ENCODE results near the gene GDPD4.

The GDPD4 gene

DNA sequence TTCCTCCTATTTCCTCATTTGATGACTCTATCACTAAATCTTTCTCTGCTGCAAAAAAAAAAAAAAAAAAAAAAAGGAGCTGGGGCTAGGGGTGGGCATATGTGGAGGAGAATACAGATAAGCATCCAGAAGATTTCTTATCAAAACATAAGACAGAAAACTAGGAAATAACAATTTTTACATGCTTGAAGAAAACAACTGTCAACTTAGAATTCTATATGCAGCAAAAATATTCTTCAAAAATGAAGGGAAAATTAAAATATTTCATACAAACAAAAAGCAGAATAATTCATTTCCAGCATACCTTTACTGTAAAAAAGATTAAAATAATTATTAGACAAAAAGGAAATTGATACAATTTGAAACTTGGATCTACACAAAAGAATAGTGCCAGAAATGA is 38.7 kb downstream of the GDPD4 start:
- CTCF ChIA-PET = no interaction called here
- POLR2A ChIA-PET = no interaction called here
- no peak for DNase-seq
- Histone ChIP-seq H3K4me3 (ENCODE audit: control insufficient read depth in 1 of 7, extremely low read depth in 1 of 7, insufficient read depth in 4 of 7, low read depth in 2 of 7, low read length in 6 of 7) (no peak overlapping the region), H3K9me3 (ENCODE audit: control extremely low read depth in 1 of 5, control insufficient read depth in 4 of 5, insufficient read depth in 2 of 5, low read depth in 1 of 5, low read length in 4 of 5) (peaks cover 4 to 25% (median 7%) of the 10 kb centered on the region in 5 experiments), H3K4me1 (ENCODE audit: control extremely low read depth in 1 of 4, control insufficient read depth in 4 of 4, insufficient read depth in 4 of 4, low read length in 3 of 4) (no peaks in the 10 kb centered on the region), H3K36me3 (ENCODE audit: control insufficient read depth in 4 of 4, insufficient read depth in 4 of 4, low read length in 3 of 4) (no peaks in the 10 kb centered on the region), H3K27ac (ENCODE audit: insufficient read depth in 1 of 2, low read depth in 1 of 2, low read length in 2 of 2, poor library complexity in 1 of 2, severe bottlenecking in 2 of 2) (no peak overlapping the region), H3K27me3 (replicated peaks in 2 of 5; ENCODE audit: control insufficient read depth in 4 of 5, insufficient read depth in 5 of 5, low read length in 4 of 5) (no peaks in the 10 kb centered on the region)

DNA sequence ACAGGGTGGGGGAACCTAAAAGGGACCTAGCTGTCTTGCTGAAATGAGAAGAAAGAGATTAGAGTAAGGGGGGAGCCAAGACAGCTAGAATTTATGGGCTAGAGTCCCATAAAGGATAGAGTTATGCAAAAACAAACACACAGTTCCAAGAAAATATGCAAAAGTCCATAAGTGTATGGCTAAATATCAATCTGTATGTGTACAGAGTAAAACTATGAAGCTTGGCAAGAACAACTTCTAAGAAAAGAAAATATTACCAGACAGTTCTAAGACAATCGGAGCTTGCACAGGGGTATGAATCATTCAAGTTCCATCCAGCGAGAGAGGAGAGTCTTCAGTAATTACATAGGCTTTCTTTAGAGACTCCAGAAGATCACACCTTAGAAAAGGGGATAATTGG is 41.8 kb downstream of the GDPD4 start:
- Histone ChIP-seq H3K27me3 (replicated peaks in 2 of 5; ENCODE audit: control insufficient read depth in 4 of 5, insufficient read depth in 5 of 5, low read length in 4 of 5) (no peaks in the 10 kb centered on the region), H3K27ac (ENCODE audit: insufficient read depth in 1 of 2, low read depth in 1 of 2, low read length in 2 of 2, poor library complexity in 1 of 2, severe bottlenecking in 2 of 2) (no peak overlapping the region), H3K4me3 (ENCODE audit: control insufficient read depth in 1 of 7, extremely low read depth in 1 of 7, insufficient read depth in 4 of 7, low read depth in 2 of 7, low read length in 6 of 7) (no peak overlapping the region), H3K4me1 (ENCODE audit: control extremely low read depth in 1 of 4, control insufficient read depth in 4 of 4, insufficient read depth in 4 of 4, low read length in 3 of 4) (no peaks in the 10 kb centered on the region), H3K36me3 (ENCODE audit: control insufficient read depth in 4 of 4, insufficient read depth in 4 of 4, low read length in 3 of 4) (no peaks in the 10 kb centered on the region), H3K9me3 (ENCODE audit: control extremely low read depth in 1 of 5, control insufficient read depth in 4 of 5, insufficient read depth in 2 of 5, low read depth in 1 of 5, low read length in 4 of 5) (peaks cover 4 to 24% (median 7%) of the 10 kb centered on the region in 5 experiments)
- ChIA-PET POLR2A (no interaction called here), CTCF (interaction anchor here (0.9 kb wide), 1 partner anchor 214 kb away, joined by 3 read pairs; no protein-coding TSS in a partner anchor)
- WGBS (ENCODE audit: insufficient coverage) = 100% methylated on average over 2 of the region's 2 CpGs
- DNase-seq = no peak

DNA sequence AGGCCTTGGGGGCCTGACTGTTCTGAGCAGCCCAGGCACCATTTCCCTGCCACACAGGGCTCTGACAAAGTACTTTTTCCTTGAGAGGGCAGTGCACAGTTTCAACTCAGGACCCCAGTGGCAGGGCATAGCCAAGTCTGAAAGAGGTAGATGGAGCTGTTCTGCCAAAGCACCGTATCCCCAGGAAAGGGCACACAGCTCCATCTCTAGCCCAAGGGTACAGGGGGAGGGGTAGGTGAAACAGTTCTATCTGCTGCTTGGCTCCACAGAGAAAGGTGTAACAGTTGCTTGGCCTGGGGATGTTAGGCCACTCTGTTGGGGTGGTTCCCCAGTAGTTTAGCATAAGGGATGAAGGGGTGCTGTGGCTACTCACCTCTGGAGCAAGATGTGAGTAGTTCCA is 47.8 kb downstream of the GDPD4 start:
- ChIA-PET POLR2A (no interaction called here), CTCF (no interaction called here)
- no peaks in the 10 kb centered on the region for H3K27me3 ChIP-seq (replicated peaks in 2 of 5; ENCODE audit: control insufficient read depth in 4 of 5, insufficient read depth in 5 of 5, low read length in 4 of 5)
- peaks cover 0 to 11% (median 0%) of the 10 kb centered on the region in 5 experiments for H3K9me3 ChIP-seq (ENCODE audit: control extremely low read depth in 1 of 5, control insufficient read depth in 4 of 5, insufficient read depth in 2 of 5, low read depth in 1 of 5, low read length in 4 of 5)
- H3K4me1 ChIP-seq (ENCODE audit: control extremely low read depth in 1 of 4, control insufficient read depth in 4 of 4, insufficient read depth in 4 of 4, low read length in 3 of 4) = no peaks in the 10 kb centered on the region
- no peak overlapping the region for H3K4me3 ChIP-seq (ENCODE audit: control insufficient read depth in 1 of 7, extremely low read depth in 1 of 7, insufficient read depth in 4 of 7, low read depth in 2 of 7, low read length in 6 of 7)
- no peak for DNase-seq
- 100% methylated on average over 1 of the region's 1 CpG for WGBS (ENCODE audit: insufficient coverage)
- H3K27ac ChIP-seq (ENCODE audit: insufficient read depth in 1 of 2, low read depth in 1 of 2, low read length in 2 of 2, poor library complexity in 1 of 2, severe bottlenecking in 2 of 2) = no peak overlapping the region
- no peaks in the 10 kb centered on the region for H3K36me3 ChIP-seq (ENCODE audit: control insufficient read depth in 4 of 4, insufficient read depth in 4 of 4, low read length in 3 of 4)

DNA sequence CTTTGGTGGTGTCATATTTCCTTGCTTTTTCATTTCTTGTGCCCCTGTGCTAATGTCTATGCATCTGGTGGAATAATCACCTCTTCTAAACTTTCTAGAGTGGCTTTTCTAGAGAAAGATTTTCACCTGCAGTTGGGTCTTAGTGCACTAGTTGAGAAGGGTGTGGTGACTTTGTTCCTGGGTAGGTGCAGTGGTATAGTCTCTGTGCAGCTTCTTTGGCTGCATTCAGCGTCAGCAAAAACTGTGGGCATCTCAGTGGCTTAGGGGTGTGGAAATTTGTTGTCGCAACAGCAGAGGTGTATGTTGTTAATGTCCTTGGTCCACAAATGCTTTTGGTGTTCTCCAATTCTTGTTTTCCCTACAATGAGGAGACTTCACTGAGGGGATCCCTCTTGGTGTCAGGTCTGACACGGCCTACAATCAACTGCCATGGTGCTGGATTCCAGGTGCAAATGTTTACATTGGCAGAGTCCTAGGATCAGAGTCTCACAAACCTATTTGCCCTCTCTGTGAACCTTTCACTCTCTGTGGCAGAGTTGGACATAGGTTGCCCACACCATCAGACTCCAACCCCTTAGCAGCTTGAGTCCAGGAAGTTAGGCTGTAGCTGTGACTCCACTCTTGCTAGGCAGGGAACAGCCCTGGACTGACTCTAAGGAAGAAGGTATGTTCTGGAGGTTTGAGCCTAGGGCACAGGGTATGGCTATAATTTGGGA is 48.8 kb downstream of the GDPD4 start:
- no peak for DNase-seq
- no peaks in the 10 kb centered on the region for H3K4me1 ChIP-seq (ENCODE audit: control extremely low read depth in 1 of 4, control insufficient read depth in 4 of 4, insufficient read depth in 4 of 4, low read length in 3 of 4)
- POLR2A ChIA-PET = no interaction called here
- H3K4me3 ChIP-seq (ENCODE audit: control insufficient read depth in 1 of 7, extremely low read depth in 1 of 7, insufficient read depth in 4 of 7, low read depth in 2 of 7, low read length in 6 of 7) = no peak overlapping the region
- no peaks in the 10 kb centered on the region for H3K27me3 ChIP-seq (replicated peaks in 2 of 5; ENCODE audit: control insufficient read depth in 4 of 5, insufficient read depth in 5 of 5, low read length in 4 of 5)
- H3K27ac ChIP-seq (ENCODE audit: insufficient read depth in 1 of 2, low read depth in 1 of 2, low read length in 2 of 2, poor library complexity in 1 of 2, severe bottlenecking in 2 of 2) = no peak overlapping the region
- no peaks in the 10 kb centered on the region for H3K36me3 ChIP-seq (ENCODE audit: control insufficient read depth in 4 of 4, insufficient read depth in 4 of 4, low read length in 3 of 4)
- H3K9me3 ChIP-seq (ENCODE audit: control extremely low read depth in 1 of 5, control insufficient read depth in 4 of 5, insufficient read depth in 2 of 5, low read depth in 1 of 5, low read length in 4 of 5) = peaks cover 0 to 11% (median 0%) of the 10 kb centered on the region in 5 experiments
- WGBS (ENCODE audit: insufficient coverage) = 100% methylated on average over 3 of the region's 3 CpGs
- CTCF ChIA-PET = no interaction called here

DNA sequence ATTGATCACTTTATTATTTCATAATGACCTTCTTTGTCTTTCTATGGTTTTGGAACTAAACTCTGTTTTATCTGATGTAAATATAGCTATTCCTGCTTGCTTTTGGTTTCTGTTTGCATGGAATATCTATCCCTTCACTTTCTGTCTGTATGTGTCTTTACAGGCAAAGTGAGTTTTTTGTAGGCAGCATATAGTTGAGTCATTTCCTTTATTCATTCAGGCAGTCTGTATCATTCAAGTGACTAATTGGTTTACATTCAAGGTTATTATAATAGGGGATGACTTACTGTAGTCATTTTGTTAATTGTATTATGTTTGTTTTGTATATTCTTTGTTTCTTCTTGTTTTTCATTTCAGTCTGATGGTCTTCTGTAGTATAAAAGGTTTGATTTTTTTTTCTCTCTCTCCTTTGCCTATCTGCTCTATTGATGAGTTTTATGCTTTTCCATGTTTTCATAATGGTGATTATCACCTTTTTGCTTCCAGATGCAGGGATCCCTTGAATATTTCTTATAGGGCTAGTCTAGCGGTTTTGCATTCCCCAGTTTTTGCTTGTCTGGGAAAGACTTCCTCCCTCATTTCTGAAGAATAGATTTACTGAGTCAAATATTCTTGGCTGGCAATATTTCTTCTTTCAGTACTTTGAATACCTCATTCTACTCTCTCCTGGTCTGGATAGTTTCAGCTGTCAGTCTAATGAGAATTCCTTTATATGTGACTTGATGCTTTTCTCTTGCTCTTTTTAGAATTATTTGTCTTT is 50.4 kb downstream of the GDPD4 start:
- DNase-seq = peak in 1 of 3 donors; percentile 6
- POLR2A ChIA-PET = no interaction called here
- Histone ChIP-seq H3K4me3 (ENCODE audit: control insufficient read depth in 1 of 7, extremely low read depth in 1 of 7, insufficient read depth in 4 of 7, low read depth in 2 of 7, low read length in 6 of 7) (no peak overlapping the region), H3K4me1 (ENCODE audit: control extremely low read depth in 1 of 4, control insufficient read depth in 4 of 4, insufficient read depth in 4 of 4, low read length in 3 of 4) (peaks cover 0 to 3% (median 0%) of the 10 kb centered on the region in 4 experiments), H3K27me3 (replicated peaks in 2 of 5; ENCODE audit: control insufficient read depth in 4 of 5, insufficient read depth in 5 of 5, low read length in 4 of 5) (no peaks in the 10 kb centered on the region), H3K36me3 (ENCODE audit: control insufficient read depth in 4 of 4, insufficient read depth in 4 of 4, low read length in 3 of 4) (no peaks in the 10 kb centered on the region), H3K9me3 (ENCODE audit: control extremely low read depth in 1 of 5, control insufficient read depth in 4 of 5, insufficient read depth in 2 of 5, low read depth in 1 of 5, low read length in 4 of 5) (peaks cover 0 to 11% (median 0%) of the 10 kb centered on the region in 5 experiments), H3K27ac (ENCODE audit: insufficient read depth in 1 of 2, low read depth in 1 of 2, low read length in 2 of 2, poor library complexity in 1 of 2, severe bottlenecking in 2 of 2) (no peak overlapping the region)
- CTCF ChIA-PET = no interaction called here
- no CpG with 5 or more reads among the region's 1 CpG for WGBS (ENCODE audit: insufficient coverage)

DNA sequence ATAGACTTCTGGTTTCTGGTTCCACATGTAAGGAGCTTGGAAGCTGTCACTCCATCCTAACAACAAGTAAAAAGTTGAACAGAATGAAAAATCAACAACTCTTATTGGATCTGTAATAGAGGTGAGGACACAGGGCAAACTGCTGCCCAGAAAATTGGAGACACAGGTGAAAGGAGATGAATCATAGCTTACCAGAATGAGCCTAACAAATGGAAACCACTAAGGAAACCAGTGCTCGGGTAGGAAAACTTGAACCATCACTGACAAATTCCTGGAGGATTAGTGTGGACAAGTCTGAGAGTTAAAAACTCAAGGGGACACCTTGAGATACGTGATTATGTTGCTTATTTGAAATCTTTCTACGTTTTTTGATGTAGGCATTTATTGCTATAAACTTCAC is 52.1 kb downstream of the GDPD4 start:
- POLR2A ChIA-PET = no interaction called here
- CTCF ChIA-PET = interaction anchor here (0.6 to 0.9 kb wide), 2 partner anchors 163 to 175 kb away, joined by 3 read pairs; no protein-coding TSS in a partner anchor
- no peak for DNase-seq

DNA sequence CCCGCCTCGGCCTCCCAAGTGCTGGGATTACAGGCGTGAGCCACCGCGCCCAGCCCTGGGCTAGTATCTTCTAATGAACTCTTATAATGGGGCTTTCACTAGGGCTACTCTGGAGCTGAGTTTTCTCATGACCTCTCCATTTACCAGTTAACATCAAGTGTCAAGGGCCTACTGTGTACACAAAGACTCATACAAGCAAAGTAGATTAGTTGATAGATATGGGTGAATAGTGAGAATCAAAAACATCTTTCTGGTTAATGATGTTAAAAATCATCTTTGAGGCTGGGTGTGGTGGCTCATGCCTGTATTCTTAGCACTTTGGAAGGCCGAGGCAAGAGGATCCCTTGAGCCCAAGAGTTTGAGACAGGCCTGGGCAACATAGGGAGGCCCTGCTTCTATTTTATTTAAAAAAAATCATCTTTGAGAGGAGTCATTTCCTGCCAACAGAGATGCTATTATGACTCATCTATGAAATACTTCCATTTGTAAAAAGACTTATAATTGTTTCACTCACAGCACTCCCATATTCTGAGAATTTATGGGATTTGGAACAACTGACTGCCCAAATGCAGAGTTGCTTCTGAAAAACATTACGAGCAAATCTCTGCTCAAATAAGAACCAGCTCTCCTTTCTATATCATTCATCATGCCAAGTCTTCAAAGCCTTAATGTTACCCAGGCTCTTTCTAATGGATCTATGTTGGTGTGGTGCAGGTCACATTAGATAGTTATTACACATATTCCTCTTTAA is 57.0 kb downstream of the GDPD4 start:
- H3K4me3 ChIP-seq (ENCODE audit: control insufficient read depth in 1 of 7, extremely low read depth in 1 of 7, insufficient read depth in 4 of 7, low read depth in 2 of 7, low read length in 6 of 7) = no peak overlapping the region
- H3K9me3 ChIP-seq (ENCODE audit: control extremely low read depth in 1 of 5, control insufficient read depth in 4 of 5, insufficient read depth in 2 of 5, low read depth in 1 of 5, low read length in 4 of 5) = no peaks in the 10 kb centered on the region
- DNase-seq = peak; percentile 6 to 52 (median 34)
- H3K27ac ChIP-seq (ENCODE audit: insufficient read depth in 1 of 2, low read depth in 1 of 2, low read length in 2 of 2, poor library complexity in 1 of 2, severe bottlenecking in 2 of 2) = no peak overlapping the region
- H3K36me3 ChIP-seq (ENCODE audit: control insufficient read depth in 4 of 4, insufficient read depth in 4 of 4, low read length in 3 of 4) = no peaks in the 10 kb centered on the region
- 98% methylated on average over 4 of the region's 7 CpGs for WGBS (ENCODE audit: insufficient coverage)
- no peaks in the 10 kb centered on the region for H3K27me3 ChIP-seq (replicated peaks in 2 of 5; ENCODE audit: control insufficient read depth in 4 of 5, insufficient read depth in 5 of 5, low read length in 4 of 5)
- ChIA-PET POLR2A (no interaction called here), CTCF (no interaction called here)
- H3K4me1 ChIP-seq (ENCODE audit: control extremely low read depth in 1 of 4, control insufficient read depth in 4 of 4, insufficient read depth in 4 of 4, low read length in 3 of 4) = peaks cover 0 to 10% (median 3%) of the 10 kb centered on the region in 4 experiments

More for the DNA sequence above, 52.1 kb downstream of the GDPD4 start:
- Histone ChIP-seq H3K27ac (ENCODE audit: insufficient read depth in 1 of 2, low read depth in 1 of 2, low read length in 2 of 2, poor library complexity in 1 of 2, severe bottlenecking in 2 of 2) (no peak overlapping the region), H3K9me3 (ENCODE audit: control extremely low read depth in 1 of 5, control insufficient read depth in 4 of 5, insufficient read depth in 2 of 5, low read depth in 1 of 5, low read length in 4 of 5) (peaks cover 0 to 11% (median 0%) of the 10 kb centered on the region in 5 experiments), H3K4me1 (ENCODE audit: control extremely low read depth in 1 of 4, control insufficient read depth in 4 of 4, insufficient read depth in 4 of 4, low read length in 3 of 4) (peaks cover 0 to 3% (median 0%) of the 10 kb centered on the region in 4 experiments), H3K27me3 (replicated peaks in 2 of 5; ENCODE audit: control insufficient read depth in 4 of 5, insufficient read depth in 5 of 5, low read length in 4 of 5) (no peaks in the 10 kb centered on the region), H3K4me3 (ENCODE audit: control insufficient read depth in 1 of 7, extremely low read depth in 1 of 7, insufficient read depth in 4 of 7, low read depth in 2 of 7, low read length in 6 of 7) (no peak overlapping the region), H3K36me3 (ENCODE audit: control insufficient read depth in 4 of 4, insufficient read depth in 4 of 4, low read length in 3 of 4) (no peaks in the 10 kb centered on the region)
- 100% methylated on average over 1 of the region's 3 CpGs for WGBS (ENCODE audit: insufficient coverage)

Measured in common myeloid progenitor, CD34-positive (primary cell).